Stomach (tissue), 9 donors: Measurements from ENCODE around the gene MCF2L. TPM values are rescaled to one million over a fixed set of nuclear protein-coding genes. Genes with fewer than 3 reads are reported as not detected.

ENCODE experiments used
- DNase-seq, 2 donors: peaks; one replicate each; pipeline versions ENCODE4 v3.0.0 to v3.0.0-alpha.2; 2013 to 2019
- H3K27ac ChIP-seq, 5 donors: fragments of 200-600 bp in 4 of 5; sonication (generic) in 4 of 5; one replicate each; pipeline ENCODE4 v1.5.1; 2013 to 2019; ENCODE audit warnings: mild to moderate bottlenecking in 1 of 5, moderate library complexity in 1 of 5
- H3K27me3 ChIP-seq, 3 donors: fragments of 200-600 bp; sonication (generic); one replicate each; pipeline ENCODE4 v1.5.1; 2017 to 2019; ENCODE audit warnings: mixed run types in 1 of 3
- H3K36me3 ChIP-seq, 4 donors: fragments of 200-600 bp; sonication (generic); 1 replicate in 3 of 4; 2 replicates in 1 of 4; pipeline ENCODE4 v1.5.1; 2016 to 2019
- H3K4me1 ChIP-seq, 4 donors: fragments of 200-600 bp; sonication (generic); one replicate each; pipeline ENCODE4 v1.5.1; 2016 to 2019
- H3K4me3 ChIP-seq, 4 donors: fragments of 200-600 bp; sonication (generic) in 3 of 4; one replicate each; pipeline ENCODE4 v1.5.1; 2016 to 2019; ENCODE audit warnings: mild to moderate bottlenecking in 1 of 4
- H3K9me3 ChIP-seq, 4 donors: fragments of 200-600 bp; sonication (generic); one replicate each; pipeline ENCODE4 v1.5.1; 2016 to 2019
- EP300 ChIP-seq: sonication (generic); formaldehyde crosslinking; IDR thresholded peaks from one replicate; pipeline ENCODE4 v1.6.1; 2017; ENCODE audit warnings: antibody characterized with exemption
- POLR2A ChIP-seq, 4 donors: fragments of 450-650 bp; IDR thresholded peaks; one replicate each; pipeline ENCODE4 v1.6.1; 2016; ENCODE audit warnings: antibody characterized with exemption in 4 of 4, control low read depth in 2 of 4, mild to moderate bottlenecking in 1 of 4, moderate library complexity in 1 of 4
- POLR2AphosphoS5 ChIP-seq, 3 donors: sonication (generic); formaldehyde crosslinking; IDR thresholded peaks; one replicate each; pipeline ENCODE4 v1.6.1; 2016; ENCODE audit warnings: antibody characterized with exemption in 3 of 3
- WGBS, 5 donors: extraction: QIAGEN DNeasy Blood & Tissue Kit in 3 of 5; methylation state at CpG; one replicate each; pipeline versions ENCODE4 v1.1.5 to v1.1.7; 2013 to 2018; 5-methylcytosine and 5-hydroxymethylcytosine counted together
- intact Hi-C: fragments of 100-400 bp; cut with DNase I; formaldehyde crosslinking; loops from one replicate; pipeline ENCODE4 v1.15.1; 2023; ENCODE audit warnings: low total_unique reads
- polyA plus RNA-seq, 3 donors: library from polyadenylated mRNA; stranded (reverse); fragments of 200-250 nt; gene quantifications; one replicate each; pipeline ENCODE4 v1.2.3, GENCODE V29; 2013
- total RNA-seq, 5 donors: library from RNA; depleted of rRNA; stranded (reverse); fragments of >200 nt; gene quantifications; one replicate each; pipeline versions ENCODE4 v1.1.0 to v1.2.3, GENCODE V29; 2014 to 2016
- TF ChIP-seq, protein P1 (sequence below), 7 experiments: fragments of 450-650 bp in 4 of 7; fragments of 200-600 bp in 3 of 7; sonication (generic) in 3 of 7; IDR thresholded peaks; one replicate each; pipeline ENCODE4 v1.5.1; 2016 to 2019; ENCODE audit warnings: antibody characterized with exemption in 7 of 7, control low read depth in 2 of 7, mild to moderate bottlenecking in 1 of 7
- donor health status: healthy with polysubstance abuse.
- donor health status: Bipolar disorder and iron deficiency.
- donor health status: healthy.

Gene MCF2L
- total and polyA plus RNA-seq, 8 donors = 10.8 to 363 (median 39.4) TPM

DNA sequence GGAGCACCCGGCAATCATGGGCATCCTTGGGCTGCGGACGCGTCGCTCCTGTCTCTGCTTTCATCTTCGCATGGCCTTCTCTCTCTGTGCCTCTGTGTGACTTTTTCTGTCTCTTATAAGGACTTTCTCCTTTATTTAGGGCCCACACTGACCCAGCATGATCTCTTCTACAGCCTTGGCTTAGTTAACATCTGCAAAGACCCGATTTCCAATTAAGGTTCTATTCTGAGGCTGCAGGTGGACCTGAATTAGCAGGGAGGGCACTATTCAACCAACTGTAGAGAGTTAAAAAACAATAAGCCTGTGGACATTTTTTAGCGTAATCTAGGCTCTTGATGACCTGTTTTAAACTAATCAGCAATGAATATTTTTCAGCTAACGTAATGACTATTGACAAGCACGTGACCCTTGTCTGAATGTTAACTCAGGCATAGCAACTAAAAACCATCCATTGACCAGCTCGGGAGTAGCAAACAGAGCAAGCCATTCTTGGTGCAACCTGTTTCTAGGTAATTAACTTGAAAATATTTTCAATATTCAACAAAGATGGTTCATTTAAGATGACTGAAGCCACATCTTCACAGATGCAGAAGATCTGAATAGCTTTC lies 168.8 kb downstream of the MCF2L start:
- intact Hi-C loops = no loop called here
- DNase-seq = no peak
- Histone ChIP-seq H3K27ac (no peak overlapping the region), H3K36me3 (peaks cover 0 to 7% (median 0%) of the 10 kb centered on the region in 4 donors), H3K4me3 (no peak overlapping the region), H3K4me1 (no peaks in the 10 kb centered on the region), H3K27me3 (no peaks in the 10 kb centered on the region), H3K9me3 (no peaks in the 10 kb centered on the region)
- TF ChIP-seq POLR2A (IDR thresholded peaks at IDR 0.05) (no peak), EP300 (no peak), POLR2AphosphoS5 (IDR thresholded peaks at IDR 0.05) (no peak)
- TF ChIP-seq, protein P1, sequence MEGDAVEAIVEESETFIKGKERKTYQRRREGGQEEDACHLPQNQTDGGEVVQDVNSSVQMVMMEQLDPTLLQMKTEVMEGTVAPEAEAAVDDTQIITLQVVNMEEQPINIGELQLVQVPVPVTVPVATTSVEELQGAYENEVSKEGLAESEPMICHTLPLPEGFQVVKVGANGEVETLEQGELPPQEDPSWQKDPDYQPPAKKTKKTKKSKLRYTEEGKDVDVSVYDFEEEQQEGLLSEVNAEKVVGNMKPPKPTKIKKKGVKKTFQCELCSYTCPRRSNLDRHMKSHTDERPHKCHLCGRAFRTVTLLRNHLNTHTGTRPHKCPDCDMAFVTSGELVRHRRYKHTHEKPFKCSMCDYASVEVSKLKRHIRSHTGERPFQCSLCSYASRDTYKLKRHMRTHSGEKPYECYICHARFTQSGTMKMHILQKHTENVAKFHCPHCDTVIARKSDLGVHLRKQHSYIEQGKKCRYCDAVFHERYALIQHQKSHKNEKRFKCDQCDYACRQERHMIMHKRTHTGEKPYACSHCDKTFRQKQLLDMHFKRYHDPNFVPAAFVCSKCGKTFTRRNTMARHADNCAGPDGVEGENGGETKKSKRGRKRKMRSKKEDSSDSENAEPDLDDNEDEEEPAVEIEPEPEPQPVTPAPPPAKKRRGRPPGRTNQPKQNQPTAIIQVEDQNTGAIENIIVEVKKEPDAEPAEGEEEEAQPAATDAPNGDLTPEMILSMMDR (IDR thresholded peaks at IDR 0.05) = no peak
- 68 to 75% (median 73%) methylated on average over 11 of the region's 11 CpGs for WGBS, 5 donors

DNA sequence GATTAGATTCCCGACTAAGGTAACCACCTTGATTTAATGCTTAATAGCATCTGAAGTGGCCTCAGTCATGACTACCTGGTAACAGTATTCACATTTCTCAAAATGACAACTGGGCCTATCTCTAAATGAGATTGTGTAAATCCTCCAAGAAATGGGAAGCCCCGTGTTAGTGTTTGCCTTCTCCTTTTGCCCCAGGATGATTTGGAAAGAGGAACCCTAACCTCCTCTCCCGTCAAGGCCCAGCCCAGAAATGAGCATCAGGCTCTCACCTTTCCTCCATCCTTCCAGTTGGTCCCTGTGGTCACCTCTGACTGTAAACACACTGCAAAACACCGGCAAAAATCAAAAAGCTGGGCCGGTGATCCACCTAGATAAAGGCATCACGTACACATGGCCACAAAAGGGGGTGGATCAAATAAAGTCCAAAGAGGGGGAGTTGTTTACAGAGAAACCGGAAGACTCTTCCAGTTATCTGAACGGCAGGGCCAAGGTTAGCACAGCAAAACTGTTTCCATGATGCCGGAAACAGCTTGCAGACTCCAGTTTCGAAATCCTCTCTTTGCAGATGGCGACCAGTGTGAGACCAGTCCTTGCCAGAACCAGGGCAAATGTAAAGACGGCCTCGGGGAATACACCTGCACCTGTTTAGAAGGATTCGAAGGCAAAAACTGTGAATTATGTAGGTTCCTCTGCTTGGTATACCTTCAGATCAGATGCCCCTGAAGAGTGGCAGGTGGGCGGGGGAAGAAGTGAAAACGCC lies 170.0 kb downstream of the MCF2L start:
- no peak for TF ChIP-seq POLR2A (IDR thresholded peaks at IDR 0.05)

DNA sequence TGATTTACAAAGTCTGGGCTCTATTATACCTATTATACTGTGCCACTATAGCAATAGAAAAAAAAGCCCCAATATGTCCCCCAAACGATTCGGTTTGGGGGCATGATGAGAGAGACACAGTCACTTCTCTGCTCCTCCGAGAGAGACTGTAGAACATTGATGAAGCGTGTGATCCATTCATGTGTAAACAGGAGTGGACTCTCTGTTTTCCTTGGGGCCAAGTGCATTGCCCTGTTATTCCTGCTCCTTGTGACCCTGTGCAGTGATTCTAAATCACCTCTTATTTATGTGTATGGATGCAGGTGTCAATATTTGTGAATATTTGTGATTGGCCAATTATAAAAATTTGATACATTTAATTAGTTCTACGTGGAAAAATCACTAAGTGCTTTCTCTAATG lies 170.6 kb downstream of the MCF2L start:
- WGBS, 5 donors = 77 to 82% (median 80%) methylated on average over 5 of the region's 5 CpGs
- intact Hi-C loops = no loop called here
- TF ChIP-seq POLR2A (IDR thresholded peaks at IDR 0.05) (no peak), EP300 (no peak), POLR2AphosphoS5 (IDR thresholded peaks at IDR 0.05) (no peak)
- TF ChIP-seq, protein P1 (IDR thresholded peaks at IDR 0.05) = no peak
- Histone ChIP-seq H3K36me3 (peaks cover 0 to 12% (median 0%) of the 10 kb centered on the region in 4 donors), H3K27ac (no peak overlapping the region), H3K4me3 (no peak overlapping the region), H3K4me1 (no peaks in the 10 kb centered on the region), H3K27me3 (no peaks in the 10 kb centered on the region), H3K9me3 (no peaks in the 10 kb centered on the region)
- DNase-seq = no peak

More for the DNA sequence above, 170.0 kb downstream of the MCF2L start:
- Histone ChIP-seq H3K4me3 (no peak overlapping the region), H3K27ac (no peak overlapping the region), H3K27me3 (no peaks in the 10 kb centered on the region), H3K4me1 (no peaks in the 10 kb centered on the region), H3K36me3 (peaks cover 0 to 8% (median 0%) of the 10 kb centered on the region in 4 donors), H3K9me3 (no peaks in the 10 kb centered on the region)
- intact Hi-C loops = no loop called here
- 65 to 73% (median 72%) methylated on average over 16 of the region's 16 CpGs for WGBS, 5 donors
- peak in 1 of 2 donors; percentile 22 for DNase-seq

DNA sequence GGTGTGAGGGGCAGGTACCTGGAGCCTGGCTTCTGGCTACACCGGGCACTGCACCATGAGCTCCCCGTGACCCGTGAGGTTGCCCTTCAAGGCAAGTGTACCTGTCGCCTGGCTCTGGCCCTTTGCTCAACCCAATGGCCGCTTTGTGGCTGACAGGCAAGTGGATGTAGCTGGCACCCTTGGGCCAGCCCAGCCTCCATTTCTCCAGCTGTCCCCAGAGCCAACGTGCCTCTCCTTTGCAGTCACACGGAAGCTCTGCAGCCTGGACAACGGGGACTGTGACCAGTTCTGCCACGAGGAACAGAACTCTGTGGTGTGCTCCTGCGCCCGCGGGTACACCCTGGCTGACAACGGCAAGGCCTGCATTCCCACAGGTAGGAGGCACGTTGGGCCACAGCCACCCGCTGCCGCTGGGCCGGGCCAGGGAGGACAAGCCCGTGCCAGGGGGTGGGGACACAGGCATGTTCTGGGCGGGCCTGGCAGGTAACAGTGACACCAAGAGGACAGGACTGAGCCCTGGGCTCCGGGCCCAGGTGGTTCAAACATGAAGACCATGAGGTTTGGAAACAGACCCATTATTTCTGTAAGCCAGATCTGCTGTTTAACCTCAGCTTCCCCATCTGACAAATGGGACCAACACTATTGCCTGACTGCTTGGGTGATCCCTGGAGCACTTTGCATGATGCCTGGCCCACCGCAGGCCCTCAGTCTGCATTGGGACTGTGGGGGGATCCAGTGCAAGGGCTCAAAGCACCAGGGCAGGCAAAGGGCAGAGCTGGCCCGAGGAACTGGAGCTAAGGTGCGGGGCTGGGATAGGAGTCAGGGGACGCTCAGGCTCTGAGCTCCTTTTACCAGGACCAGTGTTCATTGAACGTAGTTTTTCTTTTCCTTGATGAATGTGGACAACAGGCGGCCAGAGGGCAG lies 171.9 kb downstream of the MCF2L start:
- 88 to 92% (median 89%) methylated on average over 25 to 26 of the region's 26 CpGs for WGBS, 5 donors
- Histone ChIP-seq H3K4me1 (no peaks in the 10 kb centered on the region), H3K4me3 (no peak overlapping the region), H3K9me3 (no peaks in the 10 kb centered on the region), H3K36me3 (peaks cover 0 to 12% (median 0%) of the 10 kb centered on the region in 4 donors), H3K27ac (no peak overlapping the region), H3K27me3 (no peaks in the 10 kb centered on the region)
- intact Hi-C loops = no loop called here
- peak in 1 of 2 donors; percentile 10 for DNase-seq
- TF ChIP-seq, protein P1 (IDR thresholded peaks at IDR 0.05) = no peak
- TF ChIP-seq POLR2AphosphoS5 (IDR thresholded peaks at IDR 0.05) (no peak), EP300 (no peak), POLR2A (IDR thresholded peaks at IDR 0.05) (no peak)
